CD4-positive, alpha-beta T cell treated with Interleukin-15 for 4 hours (primary cell): ENCODE data around the gene ASTE1.
A peak's percentile ranks its signal among the peaks of the same experiment; 100 is the strongest.

Experiments
- DNase-seq: peaks from one replicate; pipeline ENCODE4 v3.0.0-alpha.2; 2020; ENCODE audit warnings: low spot score

Gene ASTE1, protein sequence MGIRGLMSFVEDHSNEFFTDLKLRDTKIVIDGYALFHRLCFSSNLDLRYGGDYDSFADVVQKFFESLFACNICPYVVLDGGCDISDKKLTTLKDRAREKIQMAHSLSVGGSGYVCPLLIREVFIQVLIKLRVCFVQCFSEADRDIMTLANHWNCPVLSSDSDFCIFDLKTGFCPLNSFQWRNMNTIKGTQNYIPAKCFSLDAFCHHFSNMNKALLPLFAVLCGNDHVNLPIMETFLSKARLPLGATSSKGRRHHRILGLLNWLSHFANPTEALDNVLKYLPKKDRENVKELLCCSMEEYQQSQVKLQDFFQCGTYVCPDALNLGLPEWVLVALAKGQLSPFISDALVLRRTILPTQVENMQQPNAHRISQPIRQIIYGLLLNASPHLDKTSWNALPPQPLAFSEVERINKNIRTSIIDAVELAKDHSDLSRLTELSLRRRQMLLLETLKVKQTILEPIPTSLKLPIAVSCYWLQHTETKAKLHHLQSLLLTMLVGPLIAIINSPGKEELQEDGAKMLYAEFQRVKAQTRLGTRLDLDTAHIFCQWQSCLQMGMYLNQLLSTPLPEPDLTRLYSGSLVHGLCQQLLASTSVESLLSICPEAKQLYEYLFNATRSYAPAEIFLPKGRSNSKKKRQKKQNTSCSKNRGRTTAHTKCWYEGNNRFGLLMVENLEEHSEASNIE

DNA sequence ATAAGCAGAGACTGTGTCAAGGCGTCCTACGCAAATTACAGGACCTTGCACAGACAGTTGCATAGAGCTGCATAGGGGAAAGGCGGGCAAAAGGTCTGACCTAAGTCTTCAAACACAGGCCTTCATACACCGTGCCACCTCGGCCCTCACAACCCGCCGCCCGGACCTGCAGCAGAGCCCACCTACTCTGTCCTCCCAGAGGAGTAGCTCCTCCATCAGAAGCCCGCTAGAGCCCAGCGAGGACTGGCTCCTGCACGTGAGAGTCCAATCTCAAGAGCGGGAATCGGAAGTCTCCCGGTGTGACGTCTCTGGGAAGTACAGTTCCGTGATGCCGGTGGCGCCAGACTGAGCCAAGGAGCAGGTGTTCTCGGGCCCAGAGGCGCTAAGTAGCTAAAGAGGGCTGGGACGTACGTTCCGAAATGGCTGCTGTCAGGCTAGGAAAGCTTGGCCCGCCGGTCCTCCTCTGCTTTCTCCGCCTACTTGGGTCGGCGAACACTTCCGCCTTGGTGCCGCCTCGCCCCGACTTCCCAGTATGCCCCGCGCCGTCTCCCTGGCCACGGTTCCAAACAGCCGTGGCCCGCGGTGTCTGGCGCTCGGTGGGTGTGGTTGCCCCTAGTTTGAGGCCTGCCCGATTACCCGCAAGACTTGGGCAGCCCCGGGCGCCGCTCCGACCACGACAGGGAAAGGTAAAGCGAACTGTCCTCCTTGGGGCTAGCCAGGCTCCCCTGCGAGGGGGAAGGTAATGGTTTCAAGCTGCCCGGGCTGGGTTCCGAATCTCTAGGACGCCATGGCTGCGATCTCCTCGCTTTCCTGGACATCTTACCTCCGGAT lies at the start of gene ASTE1, which contains the start of gene NEK11:
TSS of gene ASTE1 (minus strand) at position 505 of the 831 bp plus-strand sequence. CDS start 1,519 bp downstream, outside the sequence.
TSS of gene NEK11 (plus strand) at position 557 of the 831 bp plus-strand sequence. CDS start 2,832 bp downstream, outside the sequence.
- DNase-seq, result peak; percentile 93

DNA sequence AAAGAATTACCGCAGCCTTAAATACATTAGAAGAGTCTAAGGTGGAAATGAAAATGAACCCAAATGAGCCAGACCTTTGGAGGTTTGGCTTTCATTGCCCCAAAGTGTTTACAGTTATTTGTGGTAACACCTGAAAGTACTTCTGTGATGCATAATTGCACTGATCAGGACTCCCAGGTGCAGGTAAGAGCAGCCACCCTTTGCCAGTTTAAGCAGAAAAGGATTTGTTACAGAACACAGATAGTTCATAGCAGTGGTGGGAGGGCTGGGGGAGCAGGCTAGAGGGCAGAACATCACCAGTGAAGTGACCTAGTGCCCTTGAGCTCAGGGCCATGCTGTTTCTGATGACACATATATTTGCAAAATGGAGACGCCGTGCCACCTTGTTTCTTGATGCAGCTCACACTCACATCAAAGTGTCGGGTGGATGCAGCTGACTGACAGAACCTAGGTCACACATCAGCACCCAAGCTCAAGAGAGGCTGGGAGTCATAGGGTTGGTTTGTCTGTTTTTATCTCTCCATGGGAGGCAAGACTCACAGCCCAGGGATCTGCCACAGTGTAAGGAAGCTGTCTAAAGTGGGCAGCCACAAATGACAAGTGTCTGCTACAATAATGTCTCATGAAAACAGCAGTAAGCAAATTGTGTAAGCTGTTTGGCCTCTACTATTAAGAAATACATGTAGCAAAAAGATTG lies 49.2 kb upstream of the ASTE1 start:
- DNase-seq, result no peak

DNA sequence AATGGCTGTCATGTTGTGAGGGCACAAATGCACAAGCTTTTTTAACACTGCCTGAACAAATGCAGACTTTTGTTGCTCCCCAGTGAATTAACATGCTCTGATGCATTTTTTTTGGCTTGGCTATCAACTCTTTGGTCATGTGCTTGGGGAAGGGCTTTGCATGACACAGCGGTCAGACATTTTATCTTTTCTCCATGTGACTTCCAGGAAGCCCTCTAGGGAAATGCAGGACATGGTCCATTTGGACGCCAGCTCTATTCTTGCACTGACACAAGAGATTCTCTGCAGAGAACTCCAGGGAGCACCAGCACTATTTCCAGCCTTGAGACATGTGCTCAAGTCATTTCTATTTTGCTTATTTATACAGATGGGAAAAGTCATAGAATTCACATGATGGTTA lies 46.2 kb upstream of the ASTE1 start:
- DNase-seq, result no peak

DNA sequence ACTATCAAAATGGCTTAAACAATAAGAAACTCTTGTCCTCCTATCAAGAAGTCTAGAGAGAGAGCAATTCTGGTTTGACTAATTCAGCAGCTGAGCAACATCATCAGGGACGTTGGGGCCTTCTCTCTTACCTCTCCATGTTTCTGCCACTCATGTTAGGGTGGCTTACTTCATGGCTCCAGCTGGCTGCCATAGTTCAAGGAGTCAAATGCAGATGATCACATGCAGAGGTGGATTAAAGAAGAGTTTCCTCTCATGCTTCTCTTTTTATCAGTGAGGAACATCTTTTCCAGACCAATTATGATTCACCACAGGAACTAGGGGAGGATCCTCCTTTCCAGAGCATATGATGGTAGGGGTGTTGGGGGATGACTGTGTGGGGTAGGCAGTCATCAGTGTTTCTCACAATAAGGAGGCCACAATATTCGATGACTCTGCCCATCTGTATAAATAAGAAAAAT lies 45.5 kb upstream of the ASTE1 start:
- no peak for DNase-seq

DNA sequence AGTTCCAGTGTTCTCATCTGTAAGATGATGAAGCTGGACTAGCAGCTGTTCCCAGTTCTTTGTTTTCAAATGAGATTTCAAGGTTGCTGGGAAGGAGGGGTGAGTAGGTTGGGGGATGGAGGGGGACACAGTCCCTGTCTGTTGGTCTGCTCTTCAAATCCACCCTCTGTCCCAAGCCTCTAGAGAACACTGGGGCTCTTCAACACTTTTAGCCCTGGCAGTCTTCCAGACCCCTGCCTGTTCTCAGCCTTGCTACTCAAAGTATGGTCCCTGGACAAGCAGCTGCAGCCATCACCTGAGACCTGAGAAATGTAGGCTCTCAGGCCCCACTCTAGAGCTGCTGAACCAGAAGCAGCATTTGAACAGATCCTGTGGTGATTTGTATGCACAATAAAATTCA lies 41.4 kb upstream of the ASTE1 start:
- DNase-seq, result no peak

DNA sequence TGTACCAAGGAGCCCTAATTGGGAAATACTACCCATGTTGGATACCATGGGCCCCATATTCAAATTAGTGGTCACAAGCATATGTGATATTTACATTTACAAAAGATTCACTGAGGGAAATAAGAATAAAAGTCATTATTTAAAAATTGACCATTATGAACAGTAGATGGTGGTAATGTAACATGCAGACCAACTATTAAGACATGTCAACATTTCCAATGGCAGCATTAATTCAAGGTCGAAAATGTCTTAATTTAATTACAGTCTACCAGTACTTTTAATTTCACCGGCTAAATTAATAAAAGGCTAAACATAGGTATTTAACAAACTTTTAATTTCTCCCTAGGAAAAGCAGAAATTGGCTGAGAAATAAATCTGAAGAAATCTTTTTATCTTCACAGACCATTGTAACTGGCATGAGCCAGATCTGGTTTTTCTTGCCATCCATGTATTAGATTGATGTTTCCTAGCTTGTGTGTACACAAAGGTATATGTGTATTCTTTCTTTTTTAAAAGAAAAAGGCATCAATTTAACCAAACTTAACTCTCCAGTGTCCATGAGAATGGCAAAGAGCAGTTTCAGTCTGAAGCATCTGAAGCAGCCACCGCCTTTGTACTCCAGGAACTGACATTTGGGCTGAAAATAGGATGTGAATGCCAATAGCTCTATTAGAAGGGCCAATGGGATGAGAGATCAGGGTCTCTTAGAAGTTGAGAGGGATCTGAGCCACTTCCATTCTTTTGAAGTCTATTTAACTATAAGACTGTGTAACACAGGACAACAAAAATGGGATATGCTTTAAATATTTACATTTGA lies 26.6 kb upstream of the ASTE1 start:
- no peak for DNase-seq

DNA sequence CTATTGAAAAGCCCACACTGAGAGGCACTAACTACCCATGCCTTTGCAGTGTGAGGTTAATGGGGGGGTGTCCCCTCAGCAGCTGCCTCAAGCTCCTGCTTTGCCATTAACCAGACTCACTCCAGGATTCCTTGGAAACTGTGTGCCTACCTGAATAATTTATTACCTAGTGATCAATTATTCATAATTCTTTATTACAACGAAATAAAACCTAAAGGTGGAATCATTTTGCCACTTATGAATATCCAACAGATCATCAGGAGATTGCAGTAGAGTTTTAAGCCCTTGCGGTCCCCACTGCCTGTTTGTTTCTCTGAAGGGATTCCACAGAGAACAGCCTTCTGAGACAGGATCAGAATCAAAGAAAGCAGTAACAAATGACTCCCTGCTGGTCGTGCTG lies 23.4 kb upstream of the ASTE1 start:
- DNase-seq, result no peak

DNA sequence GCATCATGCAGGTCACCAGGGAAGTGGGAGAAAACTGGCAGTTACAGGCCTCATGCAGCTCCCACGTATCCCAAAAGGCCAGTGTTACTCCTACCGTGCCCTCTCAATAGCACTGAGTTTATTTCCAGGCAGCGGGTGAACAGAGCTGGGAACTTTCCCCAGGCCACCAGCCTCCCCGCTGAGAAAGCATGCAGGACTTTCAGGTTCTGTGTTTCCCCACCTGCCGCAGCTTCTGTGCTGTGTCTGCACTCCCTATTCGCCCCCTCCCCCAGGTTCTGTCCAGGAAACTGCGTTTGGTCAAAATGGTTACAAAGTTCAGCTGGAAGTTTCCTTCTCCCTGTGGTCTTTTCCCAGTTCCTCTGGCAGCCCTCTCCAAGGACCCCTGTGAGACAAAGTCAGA lies 21.4 kb upstream of the ASTE1 start:
- DNase-seq, result no peak

DNA sequence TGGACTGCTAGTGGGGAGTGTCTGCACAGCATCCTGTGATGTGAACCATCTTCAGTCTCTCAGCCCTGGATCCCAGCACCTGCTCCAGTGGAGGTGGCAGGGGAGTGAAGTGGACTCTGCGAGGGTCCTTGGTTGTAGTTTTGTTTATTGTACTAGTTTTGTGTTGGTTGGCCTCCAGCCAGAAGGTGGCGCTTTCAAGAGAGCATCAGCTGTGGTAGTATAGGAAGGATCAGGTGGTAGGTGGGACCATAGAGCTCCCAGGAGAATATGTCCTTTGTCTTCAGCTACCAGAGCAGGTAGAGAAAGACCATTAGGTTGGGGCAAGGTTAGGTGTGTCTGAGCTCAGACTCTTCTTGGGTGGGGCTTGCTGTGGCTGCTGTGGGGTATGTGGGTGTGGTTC lies 21.0 kb upstream of the ASTE1 start:
- DNase-seq, result no peak

DNA sequence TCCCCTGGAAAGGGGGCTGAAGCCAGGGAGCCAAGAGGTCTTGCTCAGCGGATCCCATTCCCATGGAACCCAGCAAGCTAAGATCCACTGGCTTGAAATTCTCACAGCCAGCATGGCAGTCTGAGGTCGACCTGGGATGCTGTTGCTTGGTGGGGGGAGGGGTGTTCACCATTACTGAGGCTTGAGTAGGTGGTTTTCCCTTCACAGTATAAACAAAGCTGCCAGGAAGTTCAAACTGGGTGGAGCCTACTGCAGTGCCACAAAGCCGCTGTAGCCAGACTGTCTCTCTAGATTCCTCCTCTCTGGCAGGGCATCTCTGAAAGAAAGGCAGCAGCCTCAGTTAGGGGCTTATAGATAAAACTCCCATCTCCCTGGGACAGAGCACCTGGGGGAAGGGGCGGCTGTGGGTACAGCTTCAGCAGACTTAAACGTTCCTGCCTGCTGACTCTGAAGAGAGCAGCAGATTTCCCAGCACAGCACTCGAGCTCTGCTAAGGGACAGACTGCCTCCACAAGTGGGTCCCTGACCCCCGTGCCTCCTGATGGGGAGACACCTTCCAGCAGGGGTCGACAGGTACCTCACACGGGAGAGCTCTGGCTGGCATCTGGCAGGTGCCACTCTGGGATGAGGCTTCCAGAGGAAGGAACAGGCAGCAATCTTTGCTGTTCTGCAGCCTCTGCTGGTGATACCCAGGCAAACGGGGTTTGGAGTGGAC lies 15.8 kb upstream of the ASTE1 start:
- DNase-seq, result peak; percentile 44

DNA sequence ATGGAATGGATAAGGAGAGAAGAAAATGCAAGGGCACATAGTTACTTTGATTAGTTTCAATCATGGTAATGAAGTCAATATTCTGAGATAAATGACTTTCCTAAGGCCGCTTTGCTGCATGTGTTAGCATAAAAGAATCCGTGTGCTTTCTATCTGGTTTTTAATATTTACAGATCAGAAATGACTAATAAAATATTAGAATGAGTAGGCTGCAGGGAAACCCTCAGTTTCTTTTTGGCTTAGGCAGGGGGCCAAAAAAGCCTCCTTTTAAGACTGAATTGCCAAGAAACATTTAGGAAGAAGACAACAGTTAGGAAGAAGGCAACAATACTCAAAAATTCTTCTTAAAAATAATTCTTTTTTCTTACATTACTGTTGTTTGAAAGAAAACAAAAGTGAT lies 11.7 kb upstream of the ASTE1 start:
- DNase-seq, result no peak

DNA sequence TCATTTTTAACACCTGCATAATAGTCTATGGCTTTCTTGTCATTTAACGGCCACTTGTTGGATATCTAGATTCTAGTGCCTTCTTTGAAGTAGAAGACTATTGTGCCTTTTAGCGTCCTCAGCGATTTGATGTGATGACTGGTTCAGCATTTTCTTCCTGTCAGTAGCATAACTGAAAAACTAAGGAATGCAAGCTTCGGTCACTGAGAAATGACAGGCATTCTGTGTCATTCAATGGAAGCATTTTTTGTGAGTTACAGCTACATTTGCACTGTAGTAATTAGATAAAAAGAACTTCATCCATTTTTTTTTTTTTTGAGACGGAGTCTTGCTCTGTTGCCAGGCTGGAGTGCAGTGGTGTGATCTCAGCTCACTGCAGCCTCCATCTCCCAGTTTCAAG lies 10.4 kb upstream of the ASTE1 start:
- no peak for DNase-seq

DNA sequence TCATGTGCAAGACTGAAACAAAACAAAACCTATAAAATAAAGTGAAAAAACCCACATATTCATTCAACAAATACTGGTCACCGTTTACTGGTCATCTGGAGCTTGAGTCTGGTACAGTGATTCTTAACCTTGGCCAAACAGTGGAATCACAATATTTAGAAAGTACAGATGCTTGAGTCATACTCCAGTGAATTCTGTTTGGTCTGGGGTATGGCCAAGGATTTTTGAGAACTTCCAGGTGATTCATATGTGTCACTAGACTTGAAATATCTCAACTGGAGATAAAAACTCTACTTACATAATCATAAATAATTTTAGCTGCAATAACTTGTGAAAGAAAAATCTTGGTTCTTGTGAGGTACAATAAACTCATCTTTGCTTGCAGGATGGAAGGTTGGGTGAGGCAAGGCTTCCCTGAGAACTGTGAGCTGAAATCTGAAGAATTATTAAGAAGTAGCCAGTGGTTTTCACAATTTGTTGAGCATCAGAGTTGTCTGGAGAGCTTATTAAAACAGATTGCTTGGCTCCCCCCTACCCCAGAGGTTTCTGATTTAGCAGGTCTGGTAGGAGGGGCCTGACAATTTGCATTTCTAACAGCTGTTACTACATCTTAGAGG lies 9.7 kb upstream of the ASTE1 start:
- no peak for DNase-seq

DNA sequence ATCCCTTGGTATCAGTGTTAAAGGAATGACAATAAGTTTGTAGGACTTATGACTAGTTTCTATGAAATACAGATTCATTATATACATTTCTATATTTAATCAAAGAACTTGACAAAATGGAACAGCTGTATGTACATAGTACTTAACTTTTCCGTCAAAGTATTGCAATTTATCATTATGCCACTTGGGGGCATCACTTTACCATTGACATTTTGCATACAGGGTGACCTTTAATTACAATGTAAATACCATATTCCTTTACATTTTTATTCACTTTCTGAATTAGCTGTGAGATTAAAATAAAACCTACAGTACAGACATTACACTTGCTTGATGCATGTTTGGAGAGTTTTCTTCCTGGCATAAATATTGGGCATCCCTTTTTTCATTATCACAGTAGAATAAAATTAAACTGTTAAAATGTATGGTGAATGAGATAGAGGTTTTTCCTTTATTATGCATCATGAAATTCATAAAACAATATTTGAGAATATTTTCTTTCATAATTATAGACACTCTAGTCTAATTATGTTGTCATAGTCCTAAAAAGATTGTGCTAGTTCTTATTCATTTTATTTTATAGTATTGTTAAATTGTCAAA lies 7.0 kb upstream of the ASTE1 start:
- DNase-seq, result peak; percentile 77

DNA sequence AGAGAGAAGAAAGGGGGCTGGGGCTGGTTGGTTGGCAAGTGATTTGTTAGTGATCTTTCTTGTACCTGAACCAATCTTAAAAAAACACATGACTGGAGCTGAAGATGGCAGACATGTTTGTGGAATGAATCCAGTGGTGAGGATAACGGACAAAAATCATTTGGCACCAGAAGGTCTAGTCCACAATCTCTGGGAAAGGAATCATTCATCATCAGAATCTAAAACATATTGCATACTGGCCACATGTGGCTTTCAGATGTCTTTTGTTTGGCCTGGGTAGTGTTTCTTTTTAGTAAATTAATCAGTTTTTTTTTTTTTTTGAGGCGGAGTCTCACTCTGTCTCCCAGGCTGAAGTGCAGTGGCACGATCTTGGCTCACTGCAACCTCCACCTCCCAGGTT lies 5.0 kb upstream of the ASTE1 start:
- DNase-seq, result no peak

DNA sequence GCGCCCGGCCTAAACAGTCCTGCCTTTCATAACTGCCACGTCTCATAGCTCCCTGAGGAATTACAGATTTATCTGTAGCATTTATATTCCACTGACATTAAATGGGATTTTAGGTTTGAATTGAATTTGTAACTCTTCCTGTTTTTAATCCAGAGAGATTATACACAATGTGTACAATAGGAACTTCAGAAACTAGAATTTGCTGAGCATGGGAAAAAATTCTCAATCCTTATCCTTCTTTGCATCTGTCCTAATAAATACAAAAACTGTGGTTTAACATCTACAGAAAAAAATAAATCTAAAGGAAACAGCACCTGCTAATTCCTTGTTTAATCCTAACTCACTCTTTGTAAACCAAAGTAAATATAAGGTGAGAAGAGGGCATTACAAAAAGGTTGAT lies 2.2 kb upstream of the ASTE1 start:
- DNase-seq, result no peak

DNA sequence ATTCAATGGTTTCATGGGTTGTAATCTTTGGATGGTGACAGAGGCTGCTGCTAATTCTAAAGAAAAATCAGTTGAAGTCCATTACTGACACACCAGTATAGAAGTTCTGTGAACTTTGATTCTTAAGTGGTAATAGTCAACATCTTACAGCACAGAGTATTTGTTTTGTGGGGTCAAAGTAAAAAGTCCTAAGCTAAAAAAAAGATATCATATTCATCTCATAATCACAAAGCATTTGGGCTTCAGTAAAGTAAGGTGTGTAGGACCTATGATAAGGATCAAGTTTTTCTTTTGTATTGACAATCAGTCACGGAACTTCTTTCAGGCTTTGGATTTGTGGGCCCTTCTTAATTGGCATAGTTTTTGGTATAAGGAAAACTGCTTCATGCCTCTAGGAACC lies 1.1 kb downstream of the ASTE1 start:
- no peak for DNase-seq

DNA sequence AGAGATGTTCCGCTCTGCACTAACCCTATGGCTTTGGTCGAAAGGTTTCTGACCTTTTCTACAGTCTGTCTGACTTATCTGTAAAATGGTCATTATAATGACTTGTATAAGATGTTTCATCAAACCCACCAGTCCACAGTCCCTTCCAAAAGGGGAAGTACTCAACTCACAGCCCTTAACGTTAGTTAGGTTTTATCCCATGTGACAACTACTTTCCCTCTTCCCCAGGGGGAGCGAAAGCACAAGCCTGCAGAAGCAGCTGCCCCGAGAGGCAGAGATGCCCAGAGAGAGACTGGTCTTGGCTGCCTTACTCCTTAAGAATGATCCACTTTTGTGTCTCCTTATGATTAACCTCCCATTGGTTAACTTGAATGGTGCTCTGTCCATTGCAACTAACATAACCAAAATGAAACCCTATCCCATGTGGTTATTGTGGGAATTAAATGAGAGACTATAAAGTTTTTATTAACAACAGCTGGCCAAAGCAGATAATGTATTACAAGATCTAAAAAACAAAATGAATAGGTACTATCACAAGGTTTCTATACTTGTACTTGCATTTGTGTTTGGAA lies 6.4 kb downstream of the ASTE1 start:
- no peak for DNase-seq

DNA sequence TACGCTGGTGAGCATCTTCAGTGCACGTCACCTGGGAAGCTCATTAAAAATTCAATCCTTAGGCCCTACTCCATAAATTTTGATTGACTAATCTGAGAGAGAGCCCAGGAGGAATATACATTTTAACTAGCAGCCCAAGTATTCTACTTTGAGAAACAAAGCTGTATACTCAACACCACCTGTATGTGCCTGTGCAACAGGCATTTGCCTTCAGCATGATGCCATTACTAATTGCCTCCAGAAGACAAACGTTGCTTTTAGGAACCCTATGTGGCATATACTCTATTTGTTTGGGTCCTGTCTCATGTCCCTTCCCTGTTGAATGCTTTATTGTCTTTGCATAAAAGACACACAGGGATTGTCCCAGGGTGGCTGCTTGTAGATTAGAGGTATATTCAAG lies 7.7 kb downstream of the ASTE1 start:
- DNase-seq, result no peak
